DND-41 (cell line): ENCODE measurements around the gene SYNDIG1L.
"Not testable (repeated sequence)": the region's sequence is repeated elsewhere in the genome, so short reads cannot be mapped to it uniquely, and the experiment has no call there.

Experiments used
- ATAC-seq: fragments of 200-7000 bp; cut with Tn5 transposase; 3 replicates; pipeline ENCODE4 v1.9.1; 2021; ENCODE audit warnings: low read depth; ENCODE audit not compliant: insufficient read depth
- DNase-seq: peaks from one replicate; pipeline ENCODE4 v3.0.0-alpha.2; 2020
- H2AFZ ChIP-seq: 2 replicates; pipeline ENCODE4 v1.6.0; 2012; ENCODE audit warnings: low read depth, low read length
- H3K27ac ChIP-seq: 2 replicates; pipeline ENCODE4 v1.5.1; 2012; ENCODE audit warnings: low read length, inconsistent platforms
- H3K27me3 ChIP-seq: fragments of 200-600 bp; sonication (generic); 2 replicates; pipeline ENCODE4 v1.6.0; 2012; ENCODE audit warnings: low read length, mild to moderate bottlenecking, inconsistent platforms; ENCODE audit not compliant: insufficient read depth, poor library complexity
- H3K36me3 ChIP-seq: 2 replicates; pipeline ENCODE4 v1.5.1; 2012; ENCODE audit warnings: low read length, inconsistent platforms; ENCODE audit not compliant: insufficient read depth
- H3K4me1 ChIP-seq: 2 replicates; pipeline ENCODE4 v1.5.1; 2012; ENCODE audit warnings: mild to moderate bottlenecking, low read length; ENCODE audit not compliant: insufficient read depth
- H3K4me2 ChIP-seq: 2 replicates; pipeline ENCODE4 v1.6.0; 2012; ENCODE audit warnings: mild to moderate bottlenecking, moderate library complexity, low read length, inconsistent platforms; ENCODE audit not compliant: insufficient read depth
- H3K4me3 ChIP-seq, 2 experiments: fragments of 200-600 bp in 1 of 2; shearing (Covaris generic) in 1 of 2; 2 replicates each; pipeline ENCODE4 v1.5.1; 2012 to 2016; ENCODE audit warnings: inconsistent platforms in 2 of 2, low read length in 2 of 2, mild to moderate bottlenecking in 2 of 2, low read depth in 1 of 2, moderate library complexity in 1 of 2
- H3K79me2 ChIP-seq: 2 replicates; pipeline ENCODE4 v1.6.0; 2012; ENCODE audit warnings: low read length, inconsistent platforms; ENCODE audit not compliant: insufficient read depth
- H3K9ac ChIP-seq: 2 replicates; pipeline ENCODE4 v1.6.0; 2012; ENCODE audit warnings: low read depth, mild to moderate bottlenecking, inconsistent platforms, low read length, moderate library complexity
- H3K9me3 ChIP-seq: 2 replicates; pipeline ENCODE4 v1.5.1; 2012; ENCODE audit warnings: low read length, moderate library complexity, mild to moderate bottlenecking, inconsistent platforms; ENCODE audit not compliant: insufficient read depth, severe bottlenecking
- H4K20me1 ChIP-seq: 2 replicates; pipeline ENCODE4 v1.6.0; 2012; ENCODE audit warnings: low read length; ENCODE audit not compliant: insufficient read depth
- CTCF ChIP-seq: IDR thresholded peaks from 2 replicates; pipeline ENCODE4 v1.5.1; 2012; ENCODE audit warnings: borderline replicate concordance, low read length, moderate library complexity, mild to moderate bottlenecking; ENCODE audit not compliant: poor library complexity, severe bottlenecking; ENCODE audit errors: extremely low read depth
- EZH2 ChIP-seq: IDR thresholded peaks from 3 replicates; pipeline ENCODE4 v1.6.1; 2012; ENCODE audit warnings: borderline replicate concordance, low read depth, mild to moderate bottlenecking, moderate library complexity, low read length, inconsistent platforms; ENCODE audit not compliant: severe bottlenecking

The SYNDIG1L gene

DNA sequence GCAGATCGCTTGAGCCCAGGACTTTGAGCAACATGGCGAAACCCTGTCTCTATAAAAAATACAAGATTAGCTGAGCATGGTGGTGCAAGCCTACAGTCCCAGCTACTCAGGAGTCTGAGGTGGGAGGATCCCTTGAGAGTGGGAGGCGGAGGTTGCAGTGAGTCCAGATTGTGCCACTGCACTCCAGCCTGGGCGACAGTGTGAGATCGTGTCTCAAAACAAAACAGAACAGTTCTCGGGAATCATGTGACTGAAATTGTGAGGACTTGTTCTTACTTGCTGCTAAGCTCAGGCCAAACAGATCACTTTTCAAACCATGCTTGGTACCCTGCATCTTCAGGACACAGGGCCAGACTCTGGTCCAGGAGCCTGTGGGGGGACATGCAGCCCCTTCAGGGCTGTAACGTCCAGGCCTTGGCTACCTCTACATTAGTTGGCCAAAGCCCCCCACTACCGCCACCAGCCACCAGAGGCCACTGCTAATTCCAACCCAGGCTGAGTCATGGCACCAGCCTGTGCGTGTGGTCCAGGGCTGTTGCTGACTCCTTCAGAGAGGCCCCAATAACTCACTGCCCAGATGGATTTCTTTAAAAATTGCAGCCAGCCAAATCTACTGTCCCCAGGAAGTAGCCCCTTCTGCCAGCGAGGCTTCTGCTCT lies 33.4 kb upstream of the SYNDIG1L start:
- Histone ChIP-seq H3K4me1 (no peaks in the 10 kb centered on the region), H3K9me3 (no peaks in the 10 kb centered on the region), H3K36me3 (no peaks in the 10 kb centered on the region), H3K27ac (no peak overlapping the region), H3K79me2 (no peaks in the 10 kb centered on the region), H4K20me1 (no peaks in the 10 kb centered on the region), H2AFZ (no peak overlapping the region), H3K4me3 (no peak overlapping the region), H3K9ac (no peak overlapping the region), H3K27me3 (peaks cover 8% of the 10 kb centered on the region), H3K4me2 (no peak overlapping the region)
- TF ChIP-seq EZH2 = no peak
- TF ChIP-seq CTCF = peak; percentile 64
- DNase-seq = peak; percentile 12
- ATAC-seq = peak; percentile 69; the same call in 2 of the 3 replicates

- TF ChIP-seq CTCF (no peak), EZH2 (no peak)
- DNase-seq (no peak), ATAC-seq (no peak)
- H3K36me3 ChIP-seq = no peaks in the 10 kb centered on the region
- no peaks in the 10 kb centered on the region for H3K9me3 ChIP-seq
- H2AFZ ChIP-seq = no peak overlapping the region
- H3K4me3 ChIP-seq = no peak overlapping the region
- H3K79me2 ChIP-seq = no peaks in the 10 kb centered on the region
- H3K4me2 ChIP-seq = no peak overlapping the region
- no peaks in the 10 kb centered on the region for H3K4me1 ChIP-seq
- H3K27me3 ChIP-seq = peaks cover 5% of the 10 kb centered on the region
- H4K20me1 ChIP-seq = no peaks in the 10 kb centered on the region
- no peak overlapping the region for H3K9ac ChIP-seq
- no peak overlapping the region for H3K27ac ChIP-seq
These were observed 31.5 kb upstream of the SYNDIG1L start for GRCh38 chr14:74457565-74457895.

DNA sequence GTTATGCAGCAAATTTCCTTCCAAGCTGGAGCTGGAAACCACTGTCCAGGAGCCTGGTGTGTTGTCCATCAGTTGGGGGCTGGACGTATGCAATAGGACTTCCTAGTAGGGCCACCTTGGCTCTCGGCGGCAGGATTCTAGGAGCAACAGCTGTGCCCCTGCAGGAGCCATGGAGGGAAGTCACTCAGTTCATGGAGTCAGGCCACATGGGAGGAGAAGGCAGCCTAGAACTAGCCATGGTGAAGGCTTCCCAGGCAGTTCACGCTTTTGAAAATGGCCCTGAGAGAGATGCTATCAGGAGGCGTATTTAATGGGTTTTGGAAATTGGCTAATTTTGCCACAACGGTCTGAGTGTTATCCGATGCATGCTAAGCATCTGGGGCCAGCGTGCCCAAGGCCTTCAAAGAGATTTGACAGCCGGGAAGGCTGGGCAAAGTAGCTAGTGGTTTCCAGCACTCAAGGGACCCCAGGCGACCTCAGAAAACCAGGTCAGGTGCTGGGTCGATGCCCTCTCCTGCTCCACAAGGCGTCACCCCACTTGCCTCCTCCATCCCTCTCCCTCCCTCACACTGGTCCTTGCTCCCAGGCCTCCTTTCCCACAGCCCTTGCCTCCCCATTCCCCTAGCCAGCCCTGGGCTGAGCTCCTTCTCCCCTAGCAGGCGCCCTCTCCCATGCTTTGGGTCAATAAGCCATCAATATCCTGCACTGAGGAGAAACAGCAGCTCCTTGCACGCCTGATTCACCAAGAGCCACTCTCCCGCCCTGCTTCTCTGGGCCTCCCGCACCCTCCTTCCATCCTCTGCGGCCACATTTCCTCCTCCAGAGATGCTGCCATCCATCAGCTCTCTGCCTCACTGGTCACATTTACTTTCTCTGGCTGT lies 30.9 kb upstream of the SYNDIG1L start:
- TF ChIP-seq EZH2 (no peak), CTCF (no peak)
- no peaks in the 10 kb centered on the region for H3K9me3 ChIP-seq
- H3K4me3 ChIP-seq = no peak overlapping the region
- H3K36me3 ChIP-seq = no peaks in the 10 kb centered on the region
- H3K4me1 ChIP-seq = no peaks in the 10 kb centered on the region
- H3K27me3 ChIP-seq = peaks cover 5% of the 10 kb centered on the region
- ATAC-seq (no peak), DNase-seq (no peak)
- no peak overlapping the region for H2AFZ ChIP-seq
- H3K4me2 ChIP-seq = no peak overlapping the region
- no peaks in the 10 kb centered on the region for H4K20me1 ChIP-seq
- H3K9ac ChIP-seq = no peak overlapping the region
- H3K27ac ChIP-seq = no peak overlapping the region
- no peaks in the 10 kb centered on the region for H3K79me2 ChIP-seq

DNA sequence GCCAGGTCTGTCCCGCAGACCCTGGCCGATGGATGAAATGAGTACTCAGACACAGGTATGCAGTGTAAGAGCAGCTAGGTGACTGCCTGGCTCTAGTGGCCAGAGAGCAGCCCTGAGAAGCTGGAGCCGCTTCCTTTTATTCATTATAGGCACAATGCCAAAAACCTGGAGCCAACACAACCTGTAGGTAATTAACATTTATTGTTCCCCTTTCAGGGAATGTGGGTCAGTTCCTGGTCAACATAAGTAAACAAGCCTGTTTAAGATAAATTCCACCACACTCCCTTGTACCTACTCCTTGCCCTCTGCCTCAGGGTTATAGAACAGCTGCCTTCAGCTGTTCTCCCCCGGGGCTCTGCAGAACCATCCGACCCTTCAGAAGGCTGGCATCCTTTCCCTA lies 28.4 kb upstream of the SYNDIG1L start:
- not testable (repeated sequence) for H3K4me3 ChIP-seq, H3K9ac ChIP-seq, H3K36me3 ChIP-seq, H3K4me2 ChIP-seq, H2AFZ ChIP-seq, H4K20me1 ChIP-seq, H3K9me3 ChIP-seq, H3K4me1 ChIP-seq, H3K27me3 ChIP-seq, H3K27ac ChIP-seq, ATAC-seq, DNase-seq, H3K79me2 ChIP-seq
